K562 (cell line): ENCODE data around the gene COG6. TPM values are rescaled to one million over a fixed set of nuclear protein-coding genes. Genes with fewer than 3 reads are reported as not detected.

Experiments used
- ATAC-seq: fragments of 200-7000 bp; cut with Tn5 transposase; 3 replicates; pipeline ENCODE4 v1.9.1; 2020; ENCODE audit warnings: moderate library complexity
- BruUV-seq: library from RNA; stranded (reverse); fragments of 400-500 nt; replicated peaks from 2 replicates; lab custom pipeline; 2021; lab: Mats Ljungman, UMichigan
- CTCF ChIA-PET: fragments of 300-600 bp; formaldehyde crosslinking; extraction: SDS; loops from one replicate; lab custom pipeline; 2021; ENCODE audit warnings: low intra/inter-chr PET ratio; lab: Yijun Ruan, JAX
- POLR2A ChIA-PET: fragments of 300-600, 350-650 bp; sonication (Branson Sonifier 250); formaldehyde crosslinking; extraction: SDS; loops from one replicate; lab custom pipeline; 2021; ENCODE audit warnings: antibody characterized with exemption, inconsistent platforms; lab: Yijun Ruan, JAX
- DNase-seq, 4 experiments: peaks; one replicate each; pipeline versions ENCODE4 v3.0.0 to v3.0.0-alpha.2; 2011 to 2018; ENCODE audit warnings: low spot score in 3 of 4, mixed read lengths in 3 of 4; ENCODE audit errors: extremely low read depth in 1 of 4
- FAIRE-seq: peaks from 2 replicates; lab custom pipeline; 2011; peaks lifted over from hg19 to GRCh38; lab: Jason Lieb, UNC
- H2AFZ ChIP-seq: 2 replicates; pipeline ENCODE4 v1.6.0; 2011; ENCODE audit warnings: low read depth, low read length, control low read depth, inconsistent platforms
- H3K27ac ChIP-seq: fragments of 200-600 bp; 3 replicates; pipeline ENCODE4 v1.8.0; 2011; ENCODE audit warnings: low read depth, mild to moderate bottlenecking, control low read depth, inconsistent platforms, low read length, moderate library complexity, mixed read lengths; ENCODE audit errors: extremely low read depth
- H3K27me3 ChIP-seq, 2 experiments: fragments of 300-600 bp in 1 of 2; 2 replicates in 1 of 2; 3 replicates in 1 of 2; pipeline versions ENCODE4 v1.6.0 to v1.8.0; 2011; ENCODE audit warnings: inconsistent platforms in 2 of 2, low read length in 2 of 2, mild to moderate bottlenecking in 1 of 2, mixed read lengths in 1 of 2, moderate library complexity in 1 of 2; ENCODE audit not compliant: control insufficient read depth in 2 of 2, insufficient read depth in 2 of 2
- H3K36me3 ChIP-seq: fragments of 300-600 bp; 3 replicates; pipeline ENCODE4 v1.8.0; 2011; ENCODE audit warnings: mild to moderate bottlenecking, low read length, inconsistent platforms; ENCODE audit not compliant: control insufficient read depth, insufficient read depth
- H3K4me1 ChIP-seq, 2 experiments: fragments of 200-600 bp in 1 of 2; replicated peaks in 1 of 2; 2 replicates in 1 of 2; 3 replicates in 1 of 2; pipeline versions ENCODE4 v1.5.1 to v1.8.0; 2011; ENCODE audit warnings: inconsistent platforms in 2 of 2, low read length in 2 of 2, mild to moderate bottlenecking in 1 of 2, mixed read lengths in 1 of 2, moderate library complexity in 1 of 2; ENCODE audit not compliant: control insufficient read depth in 2 of 2, insufficient read depth in 2 of 2
- H3K4me2 ChIP-seq: 2 replicates; pipeline ENCODE4 v1.6.1; 2011; ENCODE audit warnings: low read length, control low read depth, inconsistent platforms, mixed read lengths; ENCODE audit not compliant: insufficient read depth
- H3K4me3 ChIP-seq: fragments of 200-600 bp; sonication (generic), shearing (Covaris generic); 2 replicates; pipeline ENCODE4 v1.5.1; 2016; ENCODE audit warnings: control low read depth, inconsistent platforms
- H3K79me2 ChIP-seq: fragments of 200-600 bp; 3 replicates; pipeline ENCODE4 v1.8.0; 2011; ENCODE audit warnings: low read length, inconsistent platforms; ENCODE audit not compliant: control insufficient read depth, insufficient read depth
- H3K9ac ChIP-seq, 2 experiments: 2 replicates each; pipeline versions ENCODE4 v1.6.0 to v1.6.1; 2011; ENCODE audit warnings: low read depth in 2 of 2, low read length in 2 of 2, control low read depth in 1 of 2, inconsistent platforms in 1 of 2, mild to moderate bottlenecking in 1 of 2, mixed read lengths in 1 of 2; ENCODE audit not compliant: insufficient read depth in 1 of 2
- H3K9me1 ChIP-seq: one replicate; pipeline ENCODE4 v1.6.0; 2011; ENCODE audit warnings: inconsistent platforms, mild to moderate bottlenecking, low read length, moderate library complexity; ENCODE audit not compliant: control insufficient read depth, insufficient read depth
- H3K9me3 ChIP-seq: replicated peaks from 2 replicates; pipeline ENCODE4 v1.5.1; 2011; ENCODE audit warnings: low read depth, low read length, inconsistent platforms; ENCODE audit not compliant: control insufficient read depth, insufficient read depth
- H4K20me1 ChIP-seq: replicated peaks from 2 replicates; pipeline ENCODE4 v1.6.1; 2011; ENCODE audit warnings: low read length, inconsistent platforms, mixed read lengths; ENCODE audit not compliant: control insufficient read depth, insufficient read depth
- ASH1L ChIP-seq: fragments of 450-650 bp; IDR thresholded peaks from 2 replicates; pipeline ENCODE4 v1.6.1; 2018; ENCODE audit warnings: borderline replicate concordance, mild to moderate bottlenecking, low read depth; ENCODE audit not compliant: partially characterized antibody
- CREB1 ChIP-seq, 2 experiments: sonication (generic) in 1 of 2; formaldehyde crosslinking in 1 of 2; IDR thresholded peaks; 2 replicates each; pipeline versions ENCODE4 v1.6.1 to v1.8.0; 2012 to 2022; ENCODE audit warnings: inconsistent platforms in 1 of 2, mild to moderate bottlenecking in 1 of 2, missing genetic modification reagents in 1 of 2, moderate library complexity in 1 of 2
- CSDE1 ChIP-seq, 2 experiments: fragments of 450-650 bp; IDR thresholded peaks; 2 replicates each; pipeline ENCODE4 v1.6.1; 2016; ENCODE audit warnings: mild to moderate bottlenecking in 1 of 2
- HDAC3 ChIP-seq: fragments of 450-650 bp; IDR thresholded peaks from 2 replicates; pipeline ENCODE4 v1.6.1; 2018; ENCODE audit warnings: borderline replicate concordance, mild to moderate bottlenecking, moderate library complexity; ENCODE audit not compliant: partially characterized antibody
- KLF13 ChIP-seq: fragments of 450-650 bp; IDR thresholded peaks from 2 replicates; pipeline ENCODE4 v1.6.1; 2016; ENCODE audit warnings: missing genetic modification characterization, low read depth, mild to moderate bottlenecking, missing compliant biosample characterization, moderate library complexity, borderline replicate concordance
- NUFIP1 ChIP-seq: fragments of 450-650 bp; IDR thresholded peaks from 2 replicates; pipeline ENCODE4 v1.6.1; 2018; ENCODE audit not compliant: partially characterized antibody
- TAL1 ChIP-seq: fragments of 450-650 bp; IDR thresholded peaks from 2 replicates; pipeline ENCODE4 v1.6.1; 2016; ENCODE audit warnings: mild to moderate bottlenecking
- ZNF3 ChIP-seq: fragments of 250-450 bp; sonication (Bioruptor Pico); IDR thresholded peaks from 2 replicates; pipeline ENCODE4 v1.5.0; 2021; ENCODE audit warnings: mild to moderate bottlenecking, moderate library complexity
- ZSCAN32 ChIP-seq: fragments of 450-650 bp; formaldehyde crosslinking; IDR thresholded peaks from 2 replicates; pipeline ENCODE4 v1.4.0; 2020; ENCODE audit warnings: mild to moderate bottlenecking, moderate library complexity
- WGBS: fragments of 100-300 bp; shearing (Covaris generic); methylation state at CpG from one replicate; pipeline ENCODE4 v1.1.6; 2016; ENCODE audit warnings: low coverage, mixed read lengths; ENCODE audit not compliant: insufficient coverage; ENCODE audit errors: missing lambda C conversion rate; 5-methylcytosine and 5-hydroxymethylcytosine counted together
- in situ Hi-C: fragments of 300-500 bp; cut with MboI; formaldehyde crosslinking; loops from 4 replicates; pipeline ENCODE4 v1.15.0; 2018; ENCODE audit warnings: inconsistent platforms, mixed read lengths
- intact Hi-C: fragments of 100-400 bp; cut with micrococcal nuclease; formaldehyde crosslinking; loops from 2 replicates; pipeline ENCODE4 v1.14.2; 2022
- polyA plus RNA-seq, 8 experiments: library from polyadenylated mRNA; depleted of rRNA in 4 of 8; stranded (reverse) in 5 of 8; unstranded in 3 of 8; fragments of >200 nt; fragmentation: Nextera tagmentation in 2 of 8; fragmentation: Illumina TruSeq in 1 of 8; extraction: Ambion mirVana in 2 of 8; extraction: Trizol in 1 of 8; gene quantifications; 2 replicates each; pipeline versions ENCODE4 v1.2.1 to v1.2.3, GENCODE V29; 2011 to 2014; ENCODE audit warnings: inconsistent platforms in 1 of 8, missing spikeins in 1 of 8
- total RNA-seq, 7 experiments: library from RNA; depleted of rRNA in 6 of 7; stranded (reverse); fragments of >200 nt in 6 of 7; fragmentation: Illumina TruSeq in 2 of 7; extraction: Trizol in 2 of 7; gene quantifications; 2 replicates each; pipeline versions ENCODE4 v1.2.1 to v1.2.3, GENCODE V29; 2011 to 2021; ENCODE audit warnings: low replicate concordance in 1 of 7

The COG6 gene
- total and polyA plus RNA-seq, 9 of the 15 experiments (the other 6 are each of a cell fraction or from before 2014, with no cell fraction given) = 2.6 to 20.9 (median 9.6) TPM

DNA sequence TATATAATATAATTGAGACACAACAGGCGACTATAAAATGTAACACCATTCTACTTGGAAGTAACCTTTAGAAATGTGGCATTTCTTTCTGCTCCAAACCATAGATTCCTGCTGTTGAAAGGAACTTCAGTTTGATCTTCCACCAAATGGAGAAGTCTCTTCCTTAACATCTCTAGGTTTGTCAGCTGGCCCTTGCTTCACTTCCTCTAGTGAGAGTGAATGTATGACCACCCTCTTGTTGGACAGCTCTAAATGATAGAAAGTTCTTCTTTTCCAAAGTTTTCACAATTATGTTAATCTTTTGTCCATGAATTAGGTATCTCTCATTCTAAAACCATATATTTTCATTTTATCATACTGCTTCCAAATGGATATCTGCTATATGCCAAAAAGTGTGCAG is 13.8 kb upstream of the COG6 start (continued):
- no peak for TF ChIP-seq CSDE1 (IDR thresholded peaks at IDR 0.05)
- no peak for TF ChIP-seq ASH1L
- TF ChIP-seq TAL1 = no peak

DNA sequence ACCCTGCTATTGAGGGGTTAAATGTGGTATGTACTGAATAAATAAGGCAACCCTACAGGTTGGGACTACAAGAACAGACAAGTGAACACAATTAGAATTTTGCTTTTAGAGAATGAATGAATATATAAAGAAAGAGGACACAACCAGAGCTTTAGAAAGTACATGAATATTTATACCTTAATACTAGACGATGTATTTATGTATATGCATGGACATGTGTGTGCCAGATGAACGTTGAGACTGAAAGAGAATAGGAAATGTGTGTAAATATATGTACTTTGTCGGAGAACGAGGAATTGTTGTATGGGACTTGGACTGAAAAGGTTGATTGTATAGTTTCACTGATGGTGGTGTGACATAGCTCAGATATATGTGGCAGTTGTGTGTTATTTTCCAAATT is 9.3 kb upstream of the COG6 start:
- Histone ChIP-seq H3K79me2 (no peaks in the 10 kb centered on the region), H3K27me3 (no peaks in the 10 kb centered on the region; a peak in 3 of 5 replicates), H3K36me3 (no peaks in the 10 kb centered on the region), H4K20me1 (no peaks in the 10 kb centered on the region), H3K27ac (no peak overlapping the region)
- ATAC-seq = no peak
- ChIA-PET POLR2A (no interaction called here), CTCF (no interaction called here)
- no peak for DNase-seq
- BruUV-seq = no TSS peak
- in situ Hi-C loops = no loop called here
- no peak for TF ChIP-seq KLF13 (tag)
- no peak for TF ChIP-seq HDAC3
- no peak for TF ChIP-seq CREB1 (IDR thresholded peaks at IDR 0.05)
- TF ChIP-seq CREB1 (CRISPR knock-in tag; IDR thresholded peaks at IDR 0.05) = no peak
- TF ChIP-seq ZSCAN32 (CRISPR knock-in tag) = no peak
- no peak for TF ChIP-seq NUFIP1
- TF ChIP-seq ZNF3 (CRISPR knock-in tag) = no peak
- TF ChIP-seq, all 486 proteins: peak for 0
- H3K9me3 ChIP-seq = no peaks in the 10 kb centered on the region
- H3K9ac ChIP-seq = no peak overlapping the region
- FAIRE-seq = no peak
- H3K4me3 ChIP-seq = no peak overlapping the region
- no peak overlapping the region for H2AFZ ChIP-seq
- H3K4me2 ChIP-seq = no peak overlapping the region
- H3K4me1 ChIP-seq = no peaks in the 10 kb centered on the region
- intact Hi-C loops = no loop called here
- no peaks in the 10 kb centered on the region for H3K9me1 ChIP-seq
- WGBS = 0% methylated on average over 4 of the region's 4 CpGs
